NCI-H2107 treated with DMSO at 0.1 percent for 48 hours (cell line): ENCODE measurements around the gene EXOC6B.
"Not testable (repeated sequence)": the region's sequence is repeated elsewhere in the genome, so short reads cannot be mapped to it uniquely, and the experiment has no call there.

Source experiments
- DNase-seq: peaks from one replicate; lab custom pipeline; 2025; ENCODE audit not compliant: unreplicated experiment; lab: John Stamatoyannopoulos, UW

EXOC6B gene

DNA sequence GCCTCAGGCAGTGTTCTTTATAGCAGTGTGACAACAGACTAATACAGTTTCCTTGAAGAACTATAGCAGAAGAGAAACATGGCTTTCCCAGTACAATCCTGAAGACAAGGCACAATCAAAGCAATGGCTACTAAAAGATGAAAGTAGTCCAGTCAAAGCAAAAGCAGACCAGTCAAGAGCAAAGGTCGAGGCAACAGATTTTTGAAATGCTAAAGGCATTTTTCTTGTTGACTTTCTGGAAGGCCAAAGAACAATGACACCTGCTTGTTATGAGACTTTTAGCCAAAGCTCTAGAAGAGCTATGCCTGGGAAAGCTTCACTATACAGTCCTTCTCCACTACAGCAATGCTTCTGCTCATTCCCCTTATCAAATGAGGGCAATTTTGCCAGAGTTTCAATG is 269.9 kb downstream of the EXOC6B start:
- no peak for DNase-seq

DNA sequence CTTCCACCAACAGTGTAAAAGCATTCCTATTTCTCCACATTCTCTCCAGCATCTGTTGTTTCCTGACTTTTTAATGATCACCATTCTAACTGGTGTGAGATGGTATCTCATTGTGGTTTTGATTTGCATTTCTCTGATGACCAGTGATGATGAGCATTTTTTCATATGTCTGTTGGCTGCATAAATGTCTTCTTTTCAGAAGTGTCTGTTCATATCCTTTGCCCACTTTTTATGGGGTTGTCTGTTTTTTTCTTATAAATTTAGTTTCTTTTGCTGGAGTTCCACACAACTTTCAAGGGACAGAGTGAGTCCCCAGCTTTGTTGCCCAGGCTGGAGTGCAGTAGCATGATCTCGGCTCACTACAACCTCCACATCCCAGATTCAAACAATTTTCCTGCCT is 270.5 kb downstream of the EXOC6B start:
- DNase-seq, result not testable (repeated sequence)

DNA sequence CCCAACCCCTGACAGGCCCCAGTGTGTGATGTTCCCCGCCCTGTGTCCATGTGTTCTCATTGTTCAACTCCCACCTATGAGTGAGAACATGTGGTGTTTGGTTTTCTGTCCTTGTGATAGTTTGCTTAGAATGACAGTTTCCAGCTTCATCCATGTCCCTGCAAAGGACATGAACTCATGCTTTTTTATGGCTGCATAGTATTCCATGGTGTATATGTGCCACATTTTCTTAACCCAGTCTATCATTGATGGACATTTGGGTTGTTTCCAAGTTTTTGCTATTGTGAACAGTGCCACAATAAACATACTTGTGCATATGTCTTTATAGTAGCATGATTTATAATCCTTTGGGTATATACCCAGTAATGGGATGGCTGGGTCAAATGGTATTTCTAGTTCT is 270.9 kb downstream of the EXOC6B start:
- not testable (repeated sequence) for DNase-seq

DNA sequence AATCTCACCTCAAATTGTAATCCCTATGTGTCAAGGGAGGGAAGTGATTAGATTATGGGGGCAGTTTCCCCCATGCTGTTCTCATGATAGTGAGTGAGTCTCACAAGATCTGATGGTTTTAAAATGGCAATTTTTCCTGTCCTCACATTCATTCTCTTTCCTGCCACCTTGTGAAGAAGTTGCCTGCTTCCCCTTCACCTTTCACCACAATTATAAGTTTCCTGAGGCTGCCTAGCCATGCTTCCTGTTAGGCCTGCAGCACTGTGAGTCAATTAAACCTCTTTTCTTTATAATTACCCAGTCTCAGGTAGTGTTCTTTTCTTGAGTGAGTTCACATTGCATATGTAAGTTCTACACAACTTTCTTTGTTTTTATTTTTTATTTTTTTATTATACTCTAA is 271.5 kb downstream of the EXOC6B start:
- no peak for DNase-seq

DNA sequence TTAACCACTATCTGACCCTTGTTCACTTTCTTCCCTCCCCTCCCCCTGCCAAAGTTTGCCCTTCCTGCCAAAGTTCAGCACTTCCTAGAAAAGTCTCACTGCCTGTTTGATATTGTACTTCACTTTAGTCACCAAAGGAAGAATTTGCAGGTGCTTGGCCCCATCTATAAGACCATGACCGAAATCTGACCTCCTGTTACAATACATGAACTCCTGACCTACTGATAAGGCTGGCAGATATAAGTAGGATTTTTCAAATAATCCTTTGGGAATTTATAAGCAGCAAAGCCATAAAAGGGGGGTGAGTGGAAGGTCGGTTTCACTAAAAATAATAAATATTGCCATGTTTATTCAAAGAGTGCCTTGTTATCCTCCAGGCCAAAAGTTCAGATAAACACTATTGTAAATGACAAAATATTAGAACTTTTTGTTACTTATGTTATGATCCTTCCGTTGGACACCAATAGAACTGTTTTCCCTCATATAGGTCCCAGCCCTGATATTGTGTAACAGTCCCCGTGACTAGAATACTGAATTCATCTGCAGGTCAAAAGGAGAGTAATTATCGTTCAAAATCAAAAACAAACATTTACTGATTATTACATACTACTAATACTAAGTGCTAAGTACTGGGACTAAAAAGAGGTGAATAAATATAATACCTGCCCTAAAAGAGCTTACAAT is 277.6 kb downstream of the EXOC6B start:
- DNase-seq, result no peak

GRCh38 chr2:72545790-72546189 is 280.0 kb downstream of the EXOC6B start:
- DNase-seq, result no peak

DNA sequence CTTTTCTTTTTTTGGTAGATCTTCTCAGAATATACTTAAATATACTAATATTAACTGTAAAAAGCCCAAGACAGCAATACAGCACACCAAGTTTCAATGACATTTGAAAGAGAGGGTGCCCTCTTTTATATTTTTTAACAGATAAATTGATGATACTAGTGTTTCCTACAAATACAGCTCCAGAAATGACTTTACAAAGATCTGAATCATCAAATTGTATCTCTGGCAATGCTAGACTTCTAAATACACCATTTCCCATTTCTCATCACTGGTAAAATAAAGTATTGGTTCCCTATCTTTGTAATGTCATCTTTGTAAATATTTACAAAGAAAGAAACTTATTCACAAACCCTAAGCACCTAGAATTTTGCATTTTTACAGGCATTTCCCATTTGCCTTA is 281.3 kb downstream of the EXOC6B start:
- no peak for DNase-seq

DNA sequence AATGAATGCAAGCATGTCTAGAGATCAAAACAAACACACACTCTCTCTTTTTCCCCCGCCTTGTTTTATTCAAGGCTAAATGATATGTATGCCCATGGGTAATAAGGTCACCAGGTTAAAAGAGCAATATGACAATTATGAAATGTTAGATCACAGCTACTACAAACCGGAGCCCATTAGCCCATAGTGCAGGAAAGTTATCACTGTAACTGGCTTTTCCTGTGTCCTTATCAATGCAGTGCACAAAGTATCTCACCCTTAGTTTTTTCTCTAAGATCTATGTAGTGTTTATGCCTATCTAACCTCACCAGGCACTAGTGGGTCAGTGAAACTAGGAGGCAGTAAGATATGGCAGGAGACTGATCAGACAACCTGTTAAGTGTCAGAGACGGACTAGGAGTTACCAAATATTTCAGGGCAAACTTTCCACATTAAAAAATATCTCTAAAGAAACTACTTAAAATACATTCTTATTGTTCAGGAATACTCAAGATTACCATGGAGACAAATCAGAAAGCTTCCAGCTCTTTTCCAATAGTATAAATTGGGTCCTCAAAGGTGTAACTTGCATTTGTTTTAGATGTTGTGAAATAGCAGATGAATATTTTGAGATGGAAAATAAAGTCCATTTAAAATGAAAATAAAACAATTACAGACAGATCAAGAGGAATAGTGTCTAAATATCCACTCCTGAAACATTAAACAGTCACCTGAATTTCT is 282.2 kb downstream of the EXOC6B start:
- DNase-seq, result no peak

DNA sequence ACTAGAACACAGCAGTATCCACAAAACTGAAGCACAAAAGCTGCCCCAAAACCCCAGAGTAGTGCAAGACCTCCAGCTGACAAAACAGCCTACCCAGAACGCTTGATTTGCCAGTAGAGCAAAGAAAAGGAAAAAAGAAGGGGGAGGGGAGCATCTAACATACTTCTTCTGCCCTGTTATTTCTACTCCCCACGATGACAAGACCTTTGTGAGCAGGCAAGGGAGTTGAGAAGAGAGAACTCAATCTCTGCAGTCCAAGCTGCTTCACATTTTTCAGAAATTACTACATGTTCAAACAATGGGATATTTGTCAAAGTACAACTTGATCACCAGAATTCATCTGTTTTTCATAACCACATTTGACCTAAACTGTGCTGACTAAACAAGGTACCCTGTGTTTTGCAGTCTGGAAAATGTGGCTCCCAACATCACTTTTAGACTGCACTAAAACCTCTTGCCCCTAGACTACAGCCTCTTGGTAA is 286.7 kb downstream of the EXOC6B start:
- no peak for DNase-seq

DNA sequence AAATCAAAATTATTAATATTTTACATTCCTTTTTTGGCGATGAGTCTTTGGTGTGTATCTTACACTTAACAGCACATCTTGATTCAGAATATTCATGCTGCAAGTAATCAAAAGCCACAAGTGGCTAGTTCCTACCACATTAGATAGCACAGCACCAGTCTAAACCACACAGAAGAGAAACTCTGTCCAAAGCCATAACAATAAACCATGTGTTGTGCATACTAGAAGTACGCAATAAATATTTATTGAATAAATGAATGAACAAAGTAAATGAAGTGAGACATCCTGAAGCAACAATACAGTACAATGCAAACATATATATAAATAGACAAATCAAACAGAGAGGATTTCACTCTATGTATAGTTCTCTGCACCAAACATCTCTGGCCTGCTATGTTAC is 287.3 kb downstream of the EXOC6B start:
- DNase-seq, result no peak

DNA sequence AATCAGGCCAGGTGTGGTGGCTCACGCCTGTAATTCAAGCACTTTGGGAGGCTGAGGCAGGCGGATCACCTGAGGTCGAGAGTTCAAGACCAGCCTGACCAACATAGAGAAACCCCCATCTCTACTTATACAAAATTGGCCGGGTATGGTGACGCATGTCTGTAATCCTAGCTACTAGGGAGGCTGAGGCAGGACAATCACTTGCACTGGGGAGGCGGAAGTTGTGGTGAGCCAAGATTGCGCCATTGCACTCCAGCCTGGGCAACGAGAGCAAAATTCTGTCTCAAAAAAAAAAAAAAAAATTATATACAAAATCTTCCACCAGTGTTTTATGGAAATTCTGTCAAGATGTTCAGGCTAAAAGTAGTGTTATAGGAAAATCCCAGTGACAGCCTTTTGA is 290.2 kb downstream of the EXOC6B start:
- DNase-seq, result not testable (repeated sequence)

DNA sequence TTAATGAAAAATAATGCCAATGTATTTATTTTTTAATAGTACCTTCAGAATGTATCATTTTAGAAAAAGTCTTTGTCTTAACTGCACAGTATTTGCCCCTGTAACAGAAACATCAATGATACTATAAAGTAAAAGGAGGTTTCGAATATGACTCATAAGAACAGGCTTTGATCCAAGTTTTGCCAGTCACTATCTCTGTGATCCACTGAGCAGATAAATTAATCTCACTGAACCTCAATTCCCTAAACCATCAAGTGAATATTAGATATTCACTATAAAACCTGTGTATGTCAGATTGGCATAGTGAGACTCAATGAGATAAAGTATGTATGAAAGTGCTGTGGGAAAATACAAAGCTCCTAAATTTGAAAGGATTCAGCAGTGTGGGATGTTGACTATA is 292.1 kb downstream of the EXOC6B start:
- no peak for DNase-seq

GRCh38 chr2:72527424-72527823 is 298.4 kb downstream of the EXOC6B start:
- DNase-seq, result no peak

DNA sequence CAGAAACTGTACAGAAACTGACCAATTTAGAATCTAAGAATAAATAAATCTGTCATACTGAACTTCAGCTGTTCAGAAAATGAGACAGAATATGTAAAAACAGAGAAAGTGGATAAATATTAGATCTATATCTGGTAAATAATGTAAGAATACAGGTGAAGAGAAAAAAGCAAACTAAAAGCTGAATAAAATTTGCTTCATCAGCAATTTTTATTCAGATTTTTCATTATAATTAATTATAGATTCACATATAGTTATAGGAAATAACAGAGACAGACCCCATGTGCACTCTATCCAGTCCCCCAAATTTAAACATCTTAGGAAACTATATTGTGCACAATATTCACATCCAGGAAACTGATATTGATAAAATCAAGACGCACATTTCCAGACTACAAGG is 299.2 kb downstream of the EXOC6B start:
- DNase-seq, result no peak

DNA sequence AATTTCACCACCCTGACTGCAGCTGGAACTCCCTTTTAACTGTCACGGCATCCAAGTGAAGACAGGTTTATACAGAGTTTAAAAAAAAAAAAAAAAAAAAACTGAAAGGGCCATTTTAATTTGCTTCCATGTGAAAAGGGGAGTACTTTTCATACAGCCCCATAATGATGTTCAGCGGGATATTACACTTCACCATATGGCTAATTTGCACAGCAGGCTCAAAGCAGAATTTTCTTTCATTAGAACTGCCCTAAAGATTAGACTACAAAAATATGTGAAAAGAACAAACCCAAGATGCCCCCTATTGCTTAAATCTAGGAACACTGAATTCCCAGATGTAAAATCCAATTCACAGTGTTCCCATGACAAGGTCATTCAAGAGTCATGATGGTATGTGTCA is 301.8 kb downstream of the EXOC6B start:
- DNase-seq, result no peak

DNA sequence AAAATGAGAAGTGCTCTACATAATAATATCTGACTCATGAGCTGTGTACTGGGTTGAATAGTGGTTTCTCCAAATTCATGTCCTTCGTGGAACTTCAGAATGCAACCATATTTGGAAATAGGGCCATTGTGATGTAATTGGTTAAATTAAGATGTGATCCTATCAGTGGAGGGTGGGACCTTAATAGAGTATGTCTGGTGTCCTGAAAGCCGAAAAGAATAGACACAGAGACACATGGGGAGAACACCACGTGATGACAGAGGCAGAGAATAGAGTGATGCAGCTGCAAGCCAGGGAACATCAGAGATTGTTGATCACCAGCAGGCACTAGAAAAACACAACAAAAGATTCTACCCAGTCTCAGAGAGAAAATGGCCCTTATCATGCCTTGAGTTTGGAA is 310.1 kb downstream of the EXOC6B start:
- DNase-seq, result no peak

- DNase-seq, result no peak
Measured at GRCh38 chr2:72513011-72513410, 312.8 kb downstream of the EXOC6B start.

DNA sequence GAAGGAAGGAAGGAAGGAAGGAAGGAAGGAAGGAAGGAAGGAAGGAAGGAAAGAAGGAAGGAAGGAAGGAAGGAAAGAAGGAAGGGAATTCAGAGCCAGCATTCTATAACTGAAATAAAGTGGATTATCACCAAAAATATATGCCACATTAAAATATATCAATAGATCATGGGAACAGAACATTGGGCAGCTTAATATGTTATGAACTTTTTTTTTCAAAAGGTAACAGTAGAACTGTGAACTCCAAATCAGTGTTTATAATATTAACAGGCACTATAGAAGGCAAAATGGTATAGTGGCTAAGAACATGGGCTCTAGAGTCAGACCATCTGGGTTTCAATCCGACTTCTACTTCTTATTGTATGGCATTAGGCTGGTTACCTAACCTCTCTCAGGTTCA is 313.5 kb downstream of the EXOC6B start:
- no peak for DNase-seq

GRCh38 chr2:72511906-72512305 is 313.9 kb downstream of the EXOC6B start:
- no peak for DNase-seq

DNA sequence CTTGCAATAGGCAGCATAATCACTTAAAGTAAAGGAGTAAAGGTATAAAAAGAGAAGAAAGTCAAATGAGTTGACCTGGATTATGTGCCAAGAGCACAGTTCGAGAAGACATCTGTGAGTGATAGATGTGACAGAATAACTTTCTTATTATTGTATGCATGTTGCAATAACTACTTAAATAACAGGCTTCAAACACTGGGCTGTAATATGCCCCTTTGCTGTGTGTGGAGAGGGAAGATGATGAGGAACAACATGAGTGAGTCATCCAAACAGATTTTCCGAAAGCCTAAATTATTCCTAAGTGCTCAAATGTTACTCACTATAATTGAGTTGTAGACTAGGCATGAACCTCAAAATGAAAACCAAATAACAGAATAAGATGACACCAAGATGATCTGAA is 328.1 kb downstream of the EXOC6B start:
- DNase-seq, result no peak

DNA sequence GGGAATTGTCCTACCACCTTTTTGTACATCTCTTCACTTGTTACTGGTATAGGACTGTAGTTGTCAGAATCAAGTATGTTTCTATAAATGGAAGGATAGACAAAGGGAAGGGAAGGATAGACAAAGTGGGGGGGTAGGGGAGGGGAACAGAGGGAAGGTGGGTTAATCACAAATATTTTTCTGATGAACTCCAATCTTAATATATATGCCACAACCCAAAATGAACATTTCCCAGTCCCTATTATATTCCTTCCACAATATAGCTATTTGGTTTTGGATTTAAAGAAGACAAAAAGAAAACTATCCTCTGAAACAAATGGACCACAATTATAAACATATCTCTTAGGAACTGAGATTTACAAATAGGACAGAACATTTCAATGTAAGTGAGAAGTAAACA is 329.4 kb downstream of the EXOC6B start:
- no peak for DNase-seq

- DNase-seq, result no peak
Measured at GRCh38 chr2:72494392-72494791, 331.4 kb downstream of the EXOC6B start.

DNA sequence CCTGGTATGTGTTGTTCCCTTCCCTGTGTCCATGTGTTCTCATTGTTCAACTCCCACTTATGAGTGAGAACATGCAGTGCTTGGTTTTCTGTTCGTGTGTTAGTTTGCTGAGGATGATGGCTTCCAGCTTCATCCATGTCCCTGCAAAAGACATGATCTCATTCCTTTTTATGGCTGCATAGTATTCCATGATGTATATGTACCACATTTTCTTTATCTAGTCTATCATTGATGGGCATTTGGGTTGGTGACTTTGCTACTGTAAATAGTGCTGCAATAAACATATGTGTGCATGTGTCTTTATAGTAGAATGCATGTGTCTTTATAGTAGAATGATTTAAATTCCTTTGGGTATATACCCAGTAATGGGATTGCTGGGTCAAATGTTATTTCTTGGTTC is 341.2 kb downstream of the EXOC6B start:
- DNase-seq, result not testable (repeated sequence)
